ENCODE data around the gene MYLK.

MYLK gene

GRCh38 chr3:123693584-123694190, 190.4 kb downstream of the MYLK start:
- Histone ChIP-seq H3K27me3 (ENCODE audit: insufficient read depth, poor library complexity, severe bottlenecking) (peaks cover 5% of the 10 kb centered on the region), H3K4me3 (replicated peaks; ENCODE audit: insufficient read depth, low read length) (no peak overlapping the region), H3K27ac (replicated peaks) (no peak overlapping the region)
- DNase-seq (ENCODE audit: low read depth in 1 of 2, low spot score in 1 of 2): peak in 1 of 2 experiments; percentile 13
- TF ChIP-seq SPI1 (IDR thresholded peaks at IDR 0.05; ENCODE audit: borderline replicate concordance, low read depth) (peak; percentile 53; the same call in 1 of the 2 replicates), CTCF (IDR thresholded peaks at IDR 0.05; ENCODE audit: insufficient read depth, low read length) (no peak)

- Histone ChIP-seq H3K27ac (replicated peaks) (no peak overlapping the region), H3K27me3 (ENCODE audit: insufficient read depth, poor library complexity, severe bottlenecking) (peaks cover 5% of the 10 kb centered on the region), H3K4me3 (replicated peaks; ENCODE audit: insufficient read depth, low read length) (no peak overlapping the region)
- no peak for DNase-seq (ENCODE audit: low read depth in 1 of 2, low spot score in 1 of 2)
- no peak for TF ChIP-seq REST (IDR thresholded peaks at IDR 0.05; ENCODE audit: insufficient replicate concordance, low read depth)
- TF ChIP-seq GABPA (IDR thresholded peaks at IDR 0.05; ENCODE audit: low read depth): no peak
- no peak for TF ChIP-seq POLR2AphosphoS5 (IDR thresholded peaks at IDR 0.05; ENCODE audit: low read depth)
- no peak for TF ChIP-seq SPI1 (IDR thresholded peaks at IDR 0.05; ENCODE audit: borderline replicate concordance, low read depth)
- no peak for TF ChIP-seq CTCF (IDR thresholded peaks at IDR 0.05; ENCODE audit: insufficient read depth, low read length)
These were observed 191.5 kb downstream of the MYLK start for GRCh38 chr3:123692671-123693070.

- TF ChIP-seq SPI1 (IDR thresholded peaks at IDR 0.05; ENCODE audit: borderline replicate concordance, low read depth) (no peak), CTCF (IDR thresholded peaks at IDR 0.05; ENCODE audit: insufficient read depth, low read length) (no peak), POLR2AphosphoS5 (IDR thresholded peaks at IDR 0.05; ENCODE audit: low read depth) (no peak), REST (IDR thresholded peaks at IDR 0.05; ENCODE audit: insufficient replicate concordance, low read depth) (no peak), GABPA (IDR thresholded peaks at IDR 0.05; ENCODE audit: low read depth) (no peak)
- Histone ChIP-seq H3K4me3 (replicated peaks; ENCODE audit: insufficient read depth, low read length) (no peak overlapping the region), H3K27me3 (ENCODE audit: insufficient read depth, poor library complexity, severe bottlenecking) (peaks cover 5% of the 10 kb centered on the region), H3K27ac (replicated peaks) (no peak overlapping the region)
- DNase-seq (ENCODE audit: low read depth in 1 of 2, low spot score in 1 of 2): no peak
These were observed 192.1 kb downstream of the MYLK start for GRCh38 chr3:123692041-123692440.

GRCh38 chr3:123689831-123690230, 194.3 kb downstream of the MYLK start:
- Histone ChIP-seq H3K4me3 (replicated peaks; ENCODE audit: insufficient read depth, low read length) (no peak overlapping the region), H3K27me3 (ENCODE audit: insufficient read depth, poor library complexity, severe bottlenecking) (peaks cover 5% of the 10 kb centered on the region), H3K27ac (replicated peaks) (no peak overlapping the region)
- TF ChIP-seq CTCF (IDR thresholded peaks at IDR 0.05; ENCODE audit: insufficient read depth, low read length) (no peak), REST (IDR thresholded peaks at IDR 0.05; ENCODE audit: insufficient replicate concordance, low read depth) (no peak), GABPA (IDR thresholded peaks at IDR 0.05; ENCODE audit: low read depth) (no peak), POLR2AphosphoS5 (IDR thresholded peaks at IDR 0.05; ENCODE audit: low read depth) (no peak), SPI1 (IDR thresholded peaks at IDR 0.05; ENCODE audit: borderline replicate concordance, low read depth) (no peak)
- no peak for DNase-seq (ENCODE audit: low read depth in 1 of 2, low spot score in 1 of 2)

Measured in HL-60 (cell line).